ENCODE data around the gene CNPY3. TPM values are rescaled to one million over a fixed set of nuclear protein-coding genes. Genes with fewer than 3 reads are reported as not detected.

The CNPY3 gene
- total and polyA plus RNA-seq, 2 of the 13 experiments (the other 11 are each of a cell fraction or from before 2014, with no cell fraction given), result 42.3 to 60.2 TPM

GRCh38 chr6:42890311-42891198 is 38.7 kb upstream of the CNPY3 start (continued):
- TF ChIP-seq CSRNP1 (CRISPR knock-in tag; IDR thresholded peaks at IDR 0.05) (peak; percentile 96), KLF9 (CRISPR knock-in tag; IDR thresholded peaks at IDR 0.05; ENCODE audit: low read depth) (peak; percentile 65; the same call in 1 of the 2 replicates), ZBTB1 (CRISPR knock-in tag; IDR thresholded peaks at IDR 0.05; ENCODE audit: borderline replicate concordance) (no peak; the same call in 1 of the 2 replicates), MED13 (CRISPR knock-in tag; IDR thresholded peaks at IDR 0.05) (peak; percentile 63; the same call in 1 of the 2 replicates), BATF2 (CRISPR knock-in tag; IDR thresholded peaks at IDR 0.05) (peak; percentile 90; the same call in 1 of the 2 replicates), ZSCAN29 (CRISPR knock-in tag; conservative IDR thresholded peaks at IDR 0.05) (peak; percentile 69; the same call in 1 of the 2 replicates), ZNF615 (CRISPR knock-in tag; IDR thresholded peaks at IDR 0.05; ENCODE audit: borderline replicate concordance) (peak; percentile 85; the same call in 1 of the 2 replicates), ZNF598 (CRISPR knock-in tag; IDR thresholded peaks at IDR 0.05; ENCODE audit: borderline replicate concordance) (peak; percentile 98; the same call in 1 of the 2 replicates), MYPOP (CRISPR knock-in tag; IDR thresholded peaks at IDR 0.05) (peak; percentile 97), SP140L (CRISPR knock-in tag; IDR thresholded peaks at IDR 0.05; ENCODE audit: borderline replicate concordance) (no peak), ZSCAN20 (CRISPR knock-in tag; IDR thresholded peaks at IDR 0.05; ENCODE audit: borderline replicate concordance) (peak; percentile 61; the same call in 1 of the 2 replicates), CBX1 (IDR thresholded peaks at IDR 0.05; ENCODE audit: low read depth) (peak; percentile 96), HNF4G (IDR thresholded peaks at IDR 0.05; ENCODE audit: borderline replicate concordance, low read depth, low read length) (no peak), HNF4G (CRISPR knock-in tag; IDR thresholded peaks at IDR 0.05; ENCODE audit: borderline replicate concordance, low read depth) (0 out of 2 replicates have a peak, but pooled peaks have one; percentile 9), KLF6 (CRISPR knock-in tag; IDR thresholded peaks at IDR 0.05) (peak; percentile 99), PLRG1 (conservative IDR thresholded peaks at IDR 0.05) (no peak), PHF20 (CRISPR knock-in tag; IDR thresholded peaks at IDR 0.05) (peak; percentile 90), KDM5A (IDR thresholded peaks at IDR 0.05; ENCODE audit: borderline replicate concordance, low read length) (peak; percentile 87), AFF4 (CRISPR knock-in tag; IDR thresholded peaks at IDR 0.05) (peak; percentile 95)
